NCI-H82 treated with DMSO at 0.1 percent for 48 hours (cell line): ENCODE results near the gene ZNF8.
"Not testable (repeated sequence)": the region's sequence is repeated elsewhere in the genome, so short reads cannot be mapped to it uniquely, and the experiment has no call there.

Source experiments
- DNase-seq: peaks from one replicate; lab custom pipeline; 2025; ENCODE audit not compliant: unreplicated experiment; lab: John Stamatoyannopoulos, UW

ZNF8 gene

GRCh38 chr19:58294743-58295374 is 16.1 kb downstream of the ZNF8 start:
- DNase-seq: no peak

DNA sequence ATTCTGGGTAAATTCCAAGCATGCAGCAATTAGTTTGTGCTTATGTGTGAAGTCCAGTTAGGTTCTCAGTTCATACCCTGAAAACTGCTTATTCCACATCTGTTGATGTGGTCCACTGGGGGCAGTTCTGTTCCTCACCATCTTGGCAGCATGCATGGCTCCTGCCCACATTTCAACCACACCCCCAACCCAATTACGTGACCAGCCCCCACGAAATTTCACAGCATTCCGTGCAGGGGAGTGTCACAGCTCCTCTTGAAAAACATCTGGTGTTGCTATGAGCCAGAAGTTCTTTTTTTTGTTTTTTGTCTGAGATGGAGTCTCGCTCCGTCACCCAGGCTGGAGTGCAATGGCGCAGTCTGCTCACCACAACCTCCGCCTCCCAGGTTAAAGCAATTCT is 17.3 kb downstream of the ZNF8 start:
- no peak for DNase-seq

GRCh38 chr19:58300620-58301019 is 21.9 kb downstream of the ZNF8 start:
- DNase-seq: no peak

GRCh38 chr19:58304255-58304654 is 25.5 kb downstream of the ZNF8 start:
- no peak for DNase-seq

- DNase-seq: no peak
Measured at GRCh38 chr19:58304748-58305064, 26.0 kb downstream of the ZNF8 start.

- peak; percentile 90 for DNase-seq
Measured at GRCh38 chr19:58305065-58305931, 26.5 kb downstream of the ZNF8 start, which contains the start of gene ERVK3-1. Gene ERVK3-1 (plus strand): TSS chr19:58305377. CDS start chr19:58312169, 6,792 bp downstream.

DNA sequence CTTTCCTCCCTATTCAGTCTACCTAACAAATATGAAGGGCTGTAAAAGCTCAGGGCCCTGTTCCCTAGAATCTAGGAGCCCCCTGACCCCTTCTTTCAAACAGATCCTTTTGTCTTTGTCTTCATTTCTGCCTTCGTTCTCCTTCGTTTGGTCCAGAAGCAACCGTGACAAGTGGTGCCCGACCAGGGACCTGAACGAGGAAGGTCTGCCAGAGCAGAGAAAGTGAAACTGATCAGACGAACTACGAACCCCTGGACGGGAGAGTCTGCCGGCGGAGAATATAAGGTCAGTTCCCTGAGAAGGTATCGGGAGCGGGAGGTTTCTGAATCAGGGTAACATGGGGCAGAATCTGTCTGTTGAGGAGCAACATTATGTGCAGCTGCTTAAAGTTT is 27.2 kb downstream of the ZNF8 start:
- DNase-seq: no peak

DNA sequence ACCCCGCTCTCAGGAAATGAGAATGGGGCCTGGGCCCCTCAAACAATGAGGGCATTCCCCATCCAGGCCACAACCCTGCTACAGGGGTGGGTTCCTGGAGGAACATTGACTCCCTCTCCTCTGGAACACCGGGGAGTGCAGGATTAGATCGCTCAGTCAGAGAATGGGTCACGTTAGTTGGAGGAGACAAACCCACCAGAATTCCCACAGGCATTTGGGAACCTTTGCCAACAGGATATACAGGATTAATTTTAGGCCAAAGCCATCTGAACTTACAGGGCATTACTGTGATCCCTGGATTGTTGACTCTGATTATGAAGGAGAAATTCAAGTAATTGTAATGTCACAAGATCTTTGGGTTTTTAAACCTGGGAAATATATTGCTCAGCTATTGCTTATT is 29.0 kb downstream of the ZNF8 start:
- DNase-seq: no peak

- DNase-seq: not testable (repeated sequence)
Measured at GRCh38 chr19:58310685-58311084, 31.9 kb downstream of the ZNF8 start.

GRCh38 chr19:58311345-58311865 is 32.6 kb downstream of the ZNF8 start:
- DNase-seq: no peak

DNA sequence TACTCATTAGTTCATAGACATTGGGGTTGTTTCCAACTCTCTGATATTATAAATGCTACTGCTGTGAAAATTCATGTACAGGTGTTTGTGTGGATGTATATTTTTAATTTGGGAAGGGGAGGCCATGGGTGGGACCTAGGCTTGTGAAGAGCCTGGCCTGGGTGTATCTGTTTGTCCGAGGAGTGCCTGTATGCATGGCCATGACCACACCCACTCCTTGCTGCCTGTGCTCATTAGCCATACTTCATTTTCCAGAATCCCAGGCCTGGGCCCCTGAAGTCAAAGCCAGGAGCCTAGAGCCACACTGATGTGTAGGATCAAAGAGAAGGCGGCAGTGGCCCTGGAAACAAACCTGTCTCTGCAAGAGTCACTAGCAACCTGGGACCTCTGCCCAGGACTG is 36.8 kb downstream of the ZNF8 start:
- no peak for DNase-seq

GRCh38 chr19:58317476-58318072 is 38.8 kb downstream of the ZNF8 start:
- no peak for DNase-seq

DNA sequence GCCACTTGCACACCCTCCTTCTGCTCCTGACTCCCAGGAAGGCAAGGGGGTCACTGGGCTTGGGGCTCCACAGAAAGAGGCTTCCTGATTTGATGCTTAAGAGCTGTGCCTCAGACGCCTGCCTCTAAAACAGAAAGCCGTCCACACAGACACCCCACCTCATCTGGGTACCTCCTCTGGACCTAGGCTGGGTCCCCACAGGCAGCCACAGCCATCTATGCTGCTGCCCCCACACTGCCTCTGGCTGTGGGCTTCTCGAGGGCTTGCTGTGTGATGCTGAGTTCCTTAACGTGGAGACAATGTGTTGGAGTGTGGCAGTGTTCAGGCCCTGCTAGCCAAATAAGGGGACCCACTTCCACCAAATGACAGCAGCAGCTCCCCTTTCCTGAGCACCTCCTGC is 39.5 kb downstream of the ZNF8 start:
- no peak for DNase-seq

DNA sequence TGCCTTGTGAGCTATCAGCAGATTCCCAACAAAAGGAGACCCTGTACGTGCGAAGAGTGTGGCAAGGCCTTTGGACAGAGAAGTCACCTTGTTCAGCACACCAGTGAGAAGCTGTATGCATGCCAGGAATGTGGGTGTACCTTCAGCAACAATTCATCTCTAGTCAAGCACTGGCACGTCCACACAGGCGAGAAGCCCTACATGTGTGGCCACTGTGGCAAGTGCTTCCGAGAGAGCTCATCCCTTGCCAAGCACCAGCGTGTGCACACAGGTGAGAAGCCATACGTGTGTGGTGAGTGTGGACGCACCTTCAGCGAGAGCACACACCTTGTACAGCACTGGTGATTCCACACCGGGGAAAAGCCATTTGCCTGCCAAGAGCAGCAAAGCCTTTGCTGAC is 40.5 kb downstream of the ZNF8 start:
- DNase-seq: no peak

- no peak for DNase-seq
Measured at GRCh38 chr19:58325311-58326022, 46.7 kb downstream of the ZNF8 start.

DNA sequence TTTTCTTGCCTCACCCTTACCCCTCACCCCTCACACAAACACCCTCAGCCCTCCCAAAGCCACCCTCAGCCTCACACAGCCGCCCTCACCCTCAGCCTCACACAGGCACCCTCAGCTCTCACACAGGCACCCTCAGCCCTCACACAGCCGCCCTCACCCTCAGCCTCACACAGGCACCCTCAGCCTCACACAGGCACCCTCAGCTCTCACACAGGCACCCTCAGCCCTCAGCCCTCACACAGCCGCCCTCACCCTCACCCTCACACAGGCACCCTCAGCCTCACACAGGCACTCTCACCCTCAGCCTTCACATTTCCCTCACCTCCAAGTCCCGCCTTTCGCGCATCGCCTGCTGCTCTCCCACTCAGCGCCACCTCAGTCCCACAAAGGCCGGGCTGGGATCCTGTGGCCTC is 47.8 kb downstream of the ZNF8 start:
- DNase-seq: no peak

GRCh38 chr19:58326914-58327726 is 48.4 kb downstream of the ZNF8 start, which contains the start of gene ZSCAN22:
Gene ZSCAN22 (plus strand): TSS chr19:58326994. CDS start chr19:58334803, 7,809 bp downstream.
- DNase-seq: peak; percentile 87

DNA sequence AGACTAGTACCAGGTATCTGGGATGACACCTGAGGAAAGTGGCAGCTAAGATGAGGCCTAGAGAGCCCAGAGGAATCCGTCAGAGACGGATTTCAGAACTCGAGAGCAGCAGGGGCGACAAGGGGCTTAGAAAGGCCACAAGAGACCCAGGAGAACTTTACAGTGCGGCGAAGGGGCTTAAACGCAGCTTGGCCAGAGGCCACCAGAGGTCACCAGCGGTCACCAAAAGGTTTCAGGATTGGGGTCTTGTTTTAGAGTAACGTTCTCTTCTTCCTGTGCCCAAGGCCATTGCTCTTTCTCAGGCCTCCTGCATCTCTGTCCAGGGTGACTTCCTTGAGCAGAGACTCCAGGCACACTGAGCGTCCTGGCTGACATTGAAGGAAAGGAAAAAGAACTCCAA is 50.2 kb downstream of the ZNF8 start:
- DNase-seq: no peak

DNA sequence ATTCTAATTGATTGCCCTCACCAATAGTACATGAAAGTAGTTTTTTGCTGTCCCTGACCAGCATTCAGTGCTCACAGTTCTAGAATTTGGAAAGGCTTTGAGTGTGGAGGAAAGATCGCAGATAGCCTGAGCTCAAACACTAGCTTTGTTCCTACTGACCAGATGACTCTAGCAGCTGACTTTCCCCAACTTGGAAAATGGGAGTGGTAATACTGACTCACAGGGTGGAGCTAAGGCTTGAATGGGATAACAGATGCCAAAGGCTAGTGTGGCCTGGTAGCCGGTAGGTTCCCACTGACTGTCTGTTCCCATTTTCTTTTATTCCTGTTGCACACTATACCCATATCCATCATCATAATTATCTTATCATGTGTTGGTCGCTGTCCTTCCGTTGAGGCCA is 51.7 kb downstream of the ZNF8 start:
- no peak for DNase-seq

GRCh38 chr19:58332697-58333096 is 53.9 kb downstream of the ZNF8 start:
- no peak for DNase-seq
